Measurements from ENCODE around the gene EPB41L4A. TPM values are rescaled to one million over a fixed set of nuclear protein-coding genes. Genes with fewer than 3 reads are reported as not detected.
"Not testable (repeated sequence)": the region's sequence is repeated elsewhere in the genome, so short reads cannot be mapped to it uniquely, and the experiment has no call there.

The EPB41L4A gene
- total RNA-seq, 1 donor from 2014 or later = 11.1 TPM

GRCh38 chr5:112397690-112398089, 21.4 kb downstream of the EPB41L4A start:
- no peaks in the 10 kb centered on the region for H3K9me3 Mint-ChIP-seq (ENCODE audit: unreplicated experiment)
- no peak overlapping the region for H3K9ac ChIP-seq (ENCODE audit: low read length)
- H3K4me3 ChIP-seq (ENCODE audit: insufficient read depth, low read depth, low read length) = no peak overlapping the region
- H3K27me3 Mint-ChIP-seq (ENCODE audit: low read depth, unreplicated experiment) = no peaks in the 10 kb centered on the region
- H3K27ac Mint-ChIP-seq (ENCODE audit: unreplicated experiment) = no peak overlapping the region
- peaks cover 3% of the 10 kb centered on the region for H3K4me1 Mint-ChIP-seq (ENCODE audit: low read depth, unreplicated experiment)
- no peaks in the 10 kb centered on the region for H3K79me2 ChIP-seq (ENCODE audit: insufficient read depth, low read length)
- TF ChIP-seq EZH2 (IDR thresholded peaks at IDR 0.05; ENCODE audit: insufficient read depth, low read length) (no peak), CTCF (IDR thresholded peaks at IDR 0.05; ENCODE audit: insufficient read depth, low read depth, low read length) (no peak)
- H3K4me2 ChIP-seq (ENCODE audit: low read length) = no peak overlapping the region
- H3K4me3 Mint-ChIP-seq (ENCODE audit: unreplicated experiment) = no peak overlapping the region
- FAIRE-seq = no peak
- H3K27ac ChIP-seq (ENCODE audit: low read depth, low read length) = no peak overlapping the region
- peaks cover 10% of the 10 kb centered on the region for H3K36me3 Mint-ChIP-seq (ENCODE audit: low read depth, unreplicated experiment)
- H3K36me3 ChIP-seq (ENCODE audit: insufficient read depth, low read length) = no peaks in the 10 kb centered on the region
- H4K20me1 ChIP-seq (ENCODE audit: insufficient read depth, low read length) = no peaks in the 10 kb centered on the region
- H3K27me3 ChIP-seq (ENCODE audit: insufficient read depth, low read length) = no peaks in the 10 kb centered on the region
- no peak overlapping the region for H2AFZ ChIP-seq (ENCODE audit: low read depth, low read length)
- H3K9me3 ChIP-seq (ENCODE audit: insufficient read depth, low read depth, low read length) = no peaks in the 10 kb centered on the region
- no peak for DNase-seq (ENCODE audit: low read depth)
- H3K4me1 ChIP-seq (ENCODE audit: insufficient read depth, low read length) = no peaks in the 10 kb centered on the region

- H3K9me3 Mint-ChIP-seq (ENCODE audit: unreplicated experiment) = peaks cover 3% of the 10 kb centered on the region
- H2AFZ ChIP-seq (ENCODE audit: low read depth, low read length) = no peak overlapping the region
- peaks cover 10% of the 10 kb centered on the region for H3K36me3 Mint-ChIP-seq (ENCODE audit: low read depth, unreplicated experiment)
- FAIRE-seq (no peak), DNase-seq (ENCODE audit: low read depth) (no peak)
- H3K79me2 ChIP-seq (ENCODE audit: insufficient read depth, low read length) = no peaks in the 10 kb centered on the region
- H3K4me1 Mint-ChIP-seq (ENCODE audit: low read depth, unreplicated experiment) = no peaks in the 10 kb centered on the region
- H3K27me3 Mint-ChIP-seq (ENCODE audit: low read depth, unreplicated experiment) = no peaks in the 10 kb centered on the region
- no peak overlapping the region for H3K9ac ChIP-seq (ENCODE audit: low read length)
- H3K9me3 ChIP-seq (ENCODE audit: insufficient read depth, low read depth, low read length) = no peaks in the 10 kb centered on the region
- H3K4me3 ChIP-seq (ENCODE audit: insufficient read depth, low read depth, low read length) = no peak overlapping the region
- H3K27ac ChIP-seq (ENCODE audit: low read depth, low read length) = no peak overlapping the region
- H4K20me1 ChIP-seq (ENCODE audit: insufficient read depth, low read length) = no peaks in the 10 kb centered on the region
- no peaks in the 10 kb centered on the region for H3K36me3 ChIP-seq (ENCODE audit: insufficient read depth, low read length)
- no peak for TF ChIP-seq EZH2 (IDR thresholded peaks at IDR 0.05; ENCODE audit: insufficient read depth, low read length)
- TF ChIP-seq CTCF (IDR thresholded peaks at IDR 0.05; ENCODE audit: insufficient read depth, low read depth, low read length) = no peak
- H3K27me3 ChIP-seq (ENCODE audit: insufficient read depth, low read length) = no peaks in the 10 kb centered on the region
- H3K4me3 Mint-ChIP-seq (ENCODE audit: unreplicated experiment) = no peak overlapping the region
- H3K4me2 ChIP-seq (ENCODE audit: low read length) = no peak overlapping the region
- no peaks in the 10 kb centered on the region for H3K4me1 ChIP-seq (ENCODE audit: insufficient read depth, low read length)
- H3K27ac Mint-ChIP-seq (ENCODE audit: unreplicated experiment) = no peak overlapping the region
These were observed 22.6 kb downstream of the EPB41L4A start for GRCh38 chr5:112396430-112396829.

DNA sequence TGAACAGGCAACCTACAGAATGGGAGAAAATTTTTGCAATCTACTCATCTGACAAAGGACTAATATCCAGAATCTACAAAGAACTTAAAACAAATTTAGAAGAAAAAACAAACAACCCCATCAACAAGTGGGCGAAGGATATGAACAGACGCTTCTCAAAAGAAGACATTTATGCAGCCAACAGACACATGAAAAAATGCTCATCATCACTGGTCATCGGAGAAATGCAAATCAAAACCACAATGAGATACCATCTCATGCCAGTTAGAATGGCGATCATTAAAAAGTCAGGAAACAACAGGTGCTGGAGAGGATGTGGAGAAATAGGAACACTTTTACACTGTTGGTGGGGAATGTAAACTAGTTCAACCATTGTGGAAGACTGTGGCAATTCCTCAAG, 23.8 kb downstream of the EPB41L4A start:
- not testable (repeated sequence) for FAIRE-seq; DNase-seq (ENCODE audit: low read depth); H2AFZ ChIP-seq (ENCODE audit: low read depth, low read length); H3K4me1 Mint-ChIP-seq (ENCODE audit: low read depth, unreplicated experiment); H3K4me1 ChIP-seq (ENCODE audit: insufficient read depth, low read length); H3K4me3 ChIP-seq (ENCODE audit: insufficient read depth, low read depth, low read length); H3K9me3 Mint-ChIP-seq (ENCODE audit: unreplicated experiment); H3K4me2 ChIP-seq (ENCODE audit: low read length); H3K27me3 Mint-ChIP-seq (ENCODE audit: low read depth, unreplicated experiment); H3K79me2 ChIP-seq (ENCODE audit: insufficient read depth, low read length); H3K9me3 ChIP-seq (ENCODE audit: insufficient read depth, low read depth, low read length); H3K9ac ChIP-seq (ENCODE audit: low read length); H3K36me3 ChIP-seq (ENCODE audit: insufficient read depth, low read length); H3K27me3 ChIP-seq (ENCODE audit: insufficient read depth, low read length); H3K4me3 Mint-ChIP-seq (ENCODE audit: unreplicated experiment); H4K20me1 ChIP-seq (ENCODE audit: insufficient read depth, low read length); H3K27ac ChIP-seq (ENCODE audit: low read depth, low read length); H3K27ac Mint-ChIP-seq (ENCODE audit: unreplicated experiment)
- H3K36me3 Mint-ChIP-seq (ENCODE audit: low read depth, unreplicated experiment) = peaks cover 10% of the 10 kb centered on the region
